Left ventricle myocardium inferior (tissue), 1 donor: ENCODE results near the gene PSTPIP2. TPM values are rescaled to one million over a fixed set of nuclear protein-coding genes. Genes with fewer than 3 reads are reported as not detected.
A peak's percentile ranks its signal among the peaks of the same experiment; 100 is the strongest.

ENCODE experiments used
- DNase-seq: peaks from one replicate; pipeline ENCODE4 v3.0.0-alpha.2; 2020
- H3K27ac ChIP-seq: fragments of 200-600 bp; replicated peaks from 2 replicates; pipeline ENCODE4 v1.8.0; 2021
- H3K27me3 ChIP-seq: fragments of 200-600 bp; 2 replicates; pipeline ENCODE4 v1.8.0; 2021; ENCODE audit warnings: low read depth
- H3K36me3 ChIP-seq: fragments of 200-600 bp; 2 replicates; pipeline ENCODE4 v1.8.0; 2021
- H3K4me1 ChIP-seq: fragments of 200-600 bp; 2 replicates; pipeline ENCODE4 v1.8.0; 2021
- H3K4me3 ChIP-seq: fragments of 200-600 bp; 2 replicates; pipeline ENCODE4 v1.8.0; 2021; ENCODE audit warnings: mild to moderate bottlenecking, moderate library complexity
- H3K9me3 ChIP-seq: fragments of 200-600 bp; replicated peaks from 2 replicates; pipeline ENCODE4 v1.8.0; 2021
- intact Hi-C: fragments of 100-400 bp; cut with micrococcal nuclease; formaldehyde crosslinking; loops from one replicate; pipeline ENCODE4 v1.11.0; 2022
- total RNA-seq: library from RNA; stranded (reverse); fragmentation: NEBNext Ultra II Directional; extraction: Animal tissue kit (Norgen Biotek cat#: 25700); gene quantifications from one replicate; pipeline ENCODE4 v1.2.1, GENCODE V29; 2021
- TF ChIP-seq, protein P1 (sequence below): fragments of 200-600 bp; IDR thresholded peaks from 2 replicates; pipeline ENCODE4 v1.8.0; 2021; ENCODE audit warnings: antibody characterized with exemption, mild to moderate bottlenecking, borderline replicate concordance
- donor health status: DM: no; HTN: yes; CAD: no; lungs with severe emphysema.

PSTPIP2 gene
- total RNA-seq, 1 donor from 2014 or later: 1.8 TPM

DNA sequence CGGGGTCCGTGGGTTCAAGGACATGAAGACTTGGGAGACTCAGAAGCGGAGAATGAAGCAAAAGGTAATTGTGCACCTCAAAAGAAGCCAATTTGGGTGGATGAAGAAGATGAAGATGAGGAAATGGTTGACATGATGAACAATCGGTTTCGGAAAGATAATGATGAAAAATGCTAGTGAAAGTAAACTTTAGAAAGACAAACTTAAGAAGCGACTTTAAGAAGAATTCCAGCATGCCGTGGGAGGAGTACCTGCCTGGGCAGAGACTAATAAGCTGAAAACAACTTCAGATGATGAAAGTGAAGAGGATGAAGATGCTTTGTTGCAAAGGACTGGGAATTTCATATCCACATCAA, 43.5 kb downstream of the PSTPIP2 start:
- Histone ChIP-seq H3K27ac (peak overlapping the region; percentile 54), H3K9me3 (no peaks in the 10 kb centered on the region), H3K4me3 (peak overlapping the region; percentile 69), H3K4me1 (peaks cover 10% of the 10 kb centered on the region), H3K36me3 (no peaks in the 10 kb centered on the region), H3K27me3 (peaks cover 5% of the 10 kb centered on the region)
- no peak for DNase-seq
- TF ChIP-seq, protein P1, sequence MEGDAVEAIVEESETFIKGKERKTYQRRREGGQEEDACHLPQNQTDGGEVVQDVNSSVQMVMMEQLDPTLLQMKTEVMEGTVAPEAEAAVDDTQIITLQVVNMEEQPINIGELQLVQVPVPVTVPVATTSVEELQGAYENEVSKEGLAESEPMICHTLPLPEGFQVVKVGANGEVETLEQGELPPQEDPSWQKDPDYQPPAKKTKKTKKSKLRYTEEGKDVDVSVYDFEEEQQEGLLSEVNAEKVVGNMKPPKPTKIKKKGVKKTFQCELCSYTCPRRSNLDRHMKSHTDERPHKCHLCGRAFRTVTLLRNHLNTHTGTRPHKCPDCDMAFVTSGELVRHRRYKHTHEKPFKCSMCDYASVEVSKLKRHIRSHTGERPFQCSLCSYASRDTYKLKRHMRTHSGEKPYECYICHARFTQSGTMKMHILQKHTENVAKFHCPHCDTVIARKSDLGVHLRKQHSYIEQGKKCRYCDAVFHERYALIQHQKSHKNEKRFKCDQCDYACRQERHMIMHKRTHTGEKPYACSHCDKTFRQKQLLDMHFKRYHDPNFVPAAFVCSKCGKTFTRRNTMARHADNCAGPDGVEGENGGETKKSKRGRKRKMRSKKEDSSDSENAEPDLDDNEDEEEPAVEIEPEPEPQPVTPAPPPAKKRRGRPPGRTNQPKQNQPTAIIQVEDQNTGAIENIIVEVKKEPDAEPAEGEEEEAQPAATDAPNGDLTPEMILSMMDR: no peak
- intact Hi-C loops: no loop called here

DNA sequence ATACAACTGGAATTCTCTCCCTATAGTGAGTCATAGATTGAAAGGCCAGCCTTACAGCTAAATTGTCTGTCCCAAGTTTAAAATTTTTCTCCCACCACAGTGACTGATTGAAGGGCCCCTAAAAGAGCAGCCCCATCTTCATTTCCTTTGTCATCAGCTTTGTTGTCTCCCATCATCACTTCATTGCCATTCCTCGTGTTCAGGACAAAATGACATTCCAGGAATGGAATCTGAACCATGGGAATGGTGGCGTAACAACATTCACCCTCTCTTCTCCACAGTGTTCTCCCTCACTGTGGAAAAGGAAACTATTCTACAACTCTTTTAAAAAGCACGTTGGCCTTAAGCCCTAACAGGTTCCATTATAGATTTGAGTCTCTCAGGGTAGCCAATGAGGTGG, 52.1 kb downstream of the PSTPIP2 start:
- intact Hi-C loops: no loop called here
- no peaks in the 10 kb centered on the region for H3K36me3 ChIP-seq
- no peaks in the 10 kb centered on the region for H3K9me3 ChIP-seq
- H3K27me3 ChIP-seq: no peaks in the 10 kb centered on the region
- no peaks in the 10 kb centered on the region for H3K4me1 ChIP-seq
- DNase-seq: no peak
- H3K27ac ChIP-seq: no peak overlapping the region
- TF ChIP-seq, protein P1: no peak
- no peak overlapping the region for H3K4me3 ChIP-seq

DNA sequence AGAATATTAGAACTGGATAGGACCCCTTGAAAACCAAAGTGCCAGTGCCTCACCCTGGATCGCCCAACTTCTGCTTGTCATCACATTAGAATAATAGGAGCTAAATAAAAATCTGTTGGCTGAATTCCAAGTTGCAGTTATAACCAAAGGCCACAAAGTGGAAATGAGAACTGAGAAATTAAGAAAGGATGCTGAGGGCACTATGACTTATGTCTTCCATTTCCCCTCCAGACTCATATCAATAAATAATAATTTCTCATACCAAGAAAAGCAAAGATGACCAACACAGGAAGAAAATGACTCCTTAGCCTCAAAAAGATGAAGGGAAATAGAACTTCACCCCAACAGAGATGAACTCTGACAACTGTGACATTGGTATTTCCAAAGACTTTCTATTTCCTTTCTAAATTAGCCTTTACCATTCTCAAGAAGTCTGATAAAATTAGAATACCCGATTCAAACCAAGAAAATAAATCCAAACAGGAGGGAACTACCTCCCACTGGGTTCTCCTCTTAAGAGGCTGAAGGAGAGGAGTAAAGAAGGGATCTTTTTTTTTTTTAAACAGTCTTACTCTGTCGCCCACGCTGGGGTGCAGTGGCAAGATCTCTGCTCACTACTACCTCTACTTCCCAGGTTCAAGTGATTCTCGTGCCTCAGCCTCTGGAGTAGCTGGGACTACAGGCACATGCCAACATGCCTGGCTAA, 58.4 kb downstream of the PSTPIP2 start:
- H3K27me3 ChIP-seq: no peaks in the 10 kb centered on the region
- no peaks in the 10 kb centered on the region for H3K36me3 ChIP-seq
- no peaks in the 10 kb centered on the region for H3K4me1 ChIP-seq
- H3K27ac ChIP-seq: no peak overlapping the region
- no peak for DNase-seq
- H3K9me3 ChIP-seq: no peaks in the 10 kb centered on the region
- intact Hi-C loops: no loop called here
- H3K4me3 ChIP-seq: no peak overlapping the region
- TF ChIP-seq, protein P1: no peak

DNA sequence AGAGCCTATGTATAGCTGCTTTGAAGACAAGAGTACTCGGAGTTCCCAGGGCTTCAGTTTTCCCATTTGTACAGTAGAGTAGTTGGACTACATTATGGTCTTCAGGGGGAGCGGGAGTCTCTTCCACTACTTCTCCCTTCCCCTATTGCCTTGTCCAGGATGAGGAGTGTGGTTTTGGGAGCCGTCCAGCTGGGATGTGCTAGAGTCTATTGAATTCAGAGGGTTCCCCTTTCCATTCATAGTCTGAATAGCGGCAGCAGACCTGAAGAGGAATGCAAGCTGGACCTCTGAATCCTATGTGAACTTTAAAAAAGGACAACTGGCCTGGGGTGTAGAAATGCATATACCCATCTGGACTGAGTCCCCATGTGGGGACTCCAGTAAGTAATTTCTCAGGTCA, 61.4 kb downstream of the PSTPIP2 start:
- H3K36me3 ChIP-seq: no peaks in the 10 kb centered on the region
- H3K27ac ChIP-seq: no peak overlapping the region
- DNase-seq: no peak
- TF ChIP-seq, protein P1: no peak
- H3K9me3 ChIP-seq: no peaks in the 10 kb centered on the region
- H3K4me1 ChIP-seq: no peaks in the 10 kb centered on the region
- no peaks in the 10 kb centered on the region for H3K27me3 ChIP-seq
- intact Hi-C loops: no loop called here
- no peak overlapping the region for H3K4me3 ChIP-seq

DNA sequence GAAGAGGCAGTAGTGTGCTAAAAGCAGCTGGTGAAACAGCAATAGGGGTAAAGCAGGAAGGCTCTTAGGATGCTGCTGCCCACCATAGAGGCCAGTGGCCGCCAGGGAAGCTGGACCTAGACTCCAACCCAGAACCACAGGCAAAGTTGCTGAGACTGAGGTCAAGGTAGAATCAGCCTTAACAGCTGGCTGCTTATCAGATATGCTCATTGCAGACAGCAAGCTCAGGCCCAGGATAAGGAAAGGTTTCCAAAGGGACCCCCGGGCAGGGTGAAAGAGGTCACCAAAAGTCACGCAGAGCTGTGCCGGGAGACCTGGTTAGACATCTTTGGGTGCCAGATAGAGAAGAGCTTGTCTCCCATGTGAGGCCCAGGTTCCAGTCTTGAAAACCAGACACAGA, 62.0 kb downstream of the PSTPIP2 start:
- no peak overlapping the region for H3K27ac ChIP-seq
- no peaks in the 10 kb centered on the region for H3K4me1 ChIP-seq
- no peak for DNase-seq
- intact Hi-C loops: no loop called here
- no peaks in the 10 kb centered on the region for H3K27me3 ChIP-seq
- H3K9me3 ChIP-seq: no peaks in the 10 kb centered on the region
- TF ChIP-seq, protein P1: no peak
- no peaks in the 10 kb centered on the region for H3K36me3 ChIP-seq
- no peak overlapping the region for H3K4me3 ChIP-seq
